GM21528 (cell line): ENCODE results near the gene MYO16.
A peak's percentile ranks its signal among the peaks of the same experiment; 100 is the strongest.

Source experiments
- ATAC-seq: cut with Tn5 transposase; IDR thresholded peaks from one replicate; pipeline ENCODE4 v1.9.1; 2021; ENCODE audit warnings: mild to moderate bottlenecking, moderate library complexity; ENCODE audit not compliant: unreplicated experiment, low FRiP score

Gene MYO16

GRCh38 chr13:109110159-109110558 is 480.7 kb downstream of the MYO16 start:
- no peak for ATAC-seq

DNA sequence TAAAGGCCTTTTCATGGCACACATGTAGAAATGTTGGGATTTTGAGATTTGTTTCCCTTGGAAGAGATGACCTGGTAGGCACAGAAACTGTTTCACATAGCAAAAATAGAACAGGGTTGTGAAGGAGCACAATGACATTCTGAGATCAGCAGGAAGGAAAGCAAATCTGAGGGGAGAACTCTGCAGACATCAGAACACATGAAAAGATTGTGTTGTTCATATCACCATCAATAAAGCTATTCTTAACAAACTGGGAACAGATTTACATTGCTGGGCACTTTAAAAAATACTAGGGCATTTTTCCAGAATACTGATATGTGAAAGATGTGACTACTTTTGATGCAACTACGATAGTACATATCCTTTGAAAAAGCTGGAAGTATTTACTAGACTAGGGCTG is 481.7 kb downstream of the MYO16 start:
- no peak for ATAC-seq

- ATAC-seq: no peak
Observed at GRCh38 chr13:109113427-109113826, 484.0 kb downstream of the MYO16 start.

GRCh38 chr13:109114162-109114561 is 484.8 kb downstream of the MYO16 start:
- no peak for ATAC-seq

DNA sequence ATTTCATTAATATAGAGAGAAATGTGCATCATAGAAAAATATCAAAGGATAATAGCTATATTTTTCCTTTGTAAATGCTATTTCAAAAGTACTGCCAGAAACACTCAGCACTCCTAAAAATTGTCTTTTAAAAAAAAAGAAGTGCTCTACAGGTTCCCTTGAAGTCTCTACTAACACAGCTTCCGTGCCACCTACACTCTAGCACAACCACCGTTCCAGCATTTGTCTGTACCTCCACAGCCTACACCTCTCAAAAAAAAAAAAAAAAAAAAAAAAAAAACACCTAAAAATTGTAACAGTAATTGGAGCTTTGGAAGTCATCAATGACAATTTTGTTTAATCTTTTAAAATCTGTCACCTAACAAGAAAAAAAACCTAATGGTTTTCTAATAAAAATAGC is 485.6 kb downstream of the MYO16 start:
- no peak for ATAC-seq

DNA sequence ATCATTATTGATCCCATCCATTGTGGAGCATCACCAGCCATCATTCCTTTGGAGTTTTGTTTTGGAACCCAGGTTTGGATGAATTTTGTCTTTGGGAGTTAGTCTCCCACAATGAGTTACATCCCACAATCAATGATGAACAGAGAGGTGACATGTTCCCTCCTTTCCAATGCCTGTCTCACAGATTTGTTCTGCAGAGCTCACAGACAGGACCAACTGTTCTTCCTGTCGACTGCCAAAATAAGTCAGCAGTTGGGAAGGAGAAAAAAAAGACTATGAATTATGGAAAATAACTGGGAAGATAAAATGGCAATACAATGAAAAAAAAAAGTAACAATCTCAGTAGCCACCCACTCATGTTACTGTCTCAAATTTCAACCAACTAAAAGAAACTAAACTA is 489.1 kb downstream of the MYO16 start:
- no peak for ATAC-seq

- ATAC-seq: no peak
Observed at GRCh38 chr13:109119896-109120295, 490.5 kb downstream of the MYO16 start.

- no peak for ATAC-seq
Observed at GRCh38 chr13:109121826-109122225, 492.4 kb downstream of the MYO16 start.

DNA sequence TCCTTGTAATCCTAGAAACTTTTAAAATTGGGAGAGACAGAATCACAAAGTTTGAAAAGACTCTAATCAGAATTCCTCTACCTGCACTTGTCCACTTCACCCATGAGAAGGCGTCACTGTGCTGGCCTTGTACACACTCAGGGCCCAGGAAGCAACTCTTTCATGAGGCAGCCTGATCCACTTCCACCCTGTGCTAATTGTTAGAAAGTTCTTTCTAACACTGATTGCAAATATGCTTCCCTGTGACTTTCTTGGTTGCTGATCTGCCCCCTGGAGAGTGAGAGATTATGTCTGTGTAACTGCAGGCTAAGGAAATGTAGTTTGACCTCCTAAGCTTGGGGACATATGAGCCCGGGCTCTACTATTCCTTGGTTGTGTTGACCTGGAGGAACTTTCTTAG is 494.6 kb downstream of the MYO16 start:
- no peak for ATAC-seq

GRCh38 chr13:109126178-109126577 is 496.8 kb downstream of the MYO16 start:
- ATAC-seq: no peak

DNA sequence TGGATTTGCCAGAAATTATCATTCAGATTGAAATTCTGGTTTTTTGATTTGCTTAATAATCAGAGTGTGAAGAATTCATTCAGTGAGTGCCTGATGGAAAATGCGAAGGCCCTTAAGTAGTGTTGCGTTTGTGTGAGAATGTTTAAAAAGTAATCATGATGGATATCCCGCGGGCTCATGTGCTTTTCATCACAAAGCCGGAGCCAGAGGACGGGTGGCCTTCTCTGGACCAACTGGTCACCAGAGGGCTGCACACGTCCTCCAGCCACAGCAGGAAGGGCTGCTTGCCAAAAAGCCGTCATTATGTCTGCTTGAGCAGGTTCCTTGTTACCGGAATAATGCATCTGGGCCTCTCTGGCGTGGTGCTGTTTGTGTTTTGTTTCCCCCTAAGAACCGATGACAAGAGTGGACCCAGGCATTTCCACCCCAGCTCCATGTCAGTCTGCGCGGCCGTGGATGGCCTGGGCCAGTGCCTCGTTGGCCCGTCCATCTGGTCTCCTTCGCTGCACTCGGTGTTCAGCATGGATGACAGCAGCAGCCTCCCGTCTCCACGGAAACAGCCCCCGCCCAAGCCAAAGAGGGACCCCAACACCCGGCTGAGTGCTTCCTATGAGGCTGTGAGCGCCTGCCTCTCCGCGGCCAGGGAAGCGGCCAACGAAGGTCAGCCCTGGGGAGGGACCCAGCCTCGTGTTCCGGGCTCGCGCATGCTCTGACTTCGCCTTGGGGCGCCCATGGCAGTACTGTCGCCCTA is 497.7 kb downstream of the MYO16 start:
- no peak for ATAC-seq

DNA sequence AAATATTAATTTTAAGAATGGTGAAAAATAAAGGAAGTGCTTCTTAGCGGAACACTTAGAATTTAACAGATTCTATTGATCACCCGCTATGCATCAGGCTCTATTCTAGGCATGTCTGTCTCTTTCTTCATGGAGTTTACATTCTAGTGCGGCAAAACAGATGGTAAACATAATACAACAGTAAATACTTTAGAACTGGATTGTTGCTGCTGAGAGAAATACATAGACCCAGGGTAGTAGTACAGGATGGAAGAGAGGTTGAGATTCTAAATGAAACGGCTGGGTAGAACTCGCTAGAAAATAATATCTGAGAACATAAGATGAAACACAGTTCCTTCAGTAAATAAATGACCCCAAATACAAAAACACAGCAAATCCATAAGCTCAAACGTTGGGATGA is 498.7 kb downstream of the MYO16 start:
- ATAC-seq: no peak

DNA sequence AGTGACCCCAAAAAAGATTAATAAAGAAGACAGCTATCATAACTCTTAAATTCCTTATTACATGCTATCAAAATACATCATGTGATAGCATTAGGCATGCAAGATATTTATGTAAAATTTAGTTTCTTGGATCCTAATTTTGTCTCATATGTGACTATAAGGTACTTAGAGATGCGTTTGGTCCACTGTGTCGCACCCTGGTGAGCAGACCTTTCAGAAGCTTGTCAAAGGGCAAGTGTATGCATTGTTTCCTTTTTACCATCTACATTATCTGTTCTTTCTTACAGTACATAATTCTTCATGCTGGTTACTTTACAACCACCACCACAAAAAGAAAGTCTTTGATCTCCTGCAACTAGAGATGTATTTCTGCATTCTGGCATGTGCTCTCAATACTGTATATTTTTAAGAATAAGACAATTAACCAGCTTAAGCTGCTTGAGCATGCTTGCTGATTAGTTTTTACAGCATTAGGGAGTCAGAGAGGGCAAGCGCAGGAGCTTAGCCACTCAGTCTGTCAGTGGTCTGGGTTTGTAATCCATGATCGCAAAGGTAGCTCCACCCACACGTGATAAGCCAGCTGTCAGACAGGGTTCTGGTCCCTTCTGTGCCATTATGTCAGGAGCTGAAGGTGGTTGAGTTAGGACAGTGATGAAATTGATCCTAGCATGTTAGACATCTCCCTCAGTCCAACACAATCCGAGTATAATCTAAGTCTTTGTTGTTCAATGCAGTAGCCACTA is 500.9 kb downstream of the MYO16 start:
- no peak for ATAC-seq

GRCh38 chr13:109131698-109132257 is 502.4 kb downstream of the MYO16 start:
- peak; percentile 97 for ATAC-seq

- ATAC-seq: no peak
Observed at GRCh38 chr13:109135018-109135417, 505.6 kb downstream of the MYO16 start.

- no peak for ATAC-seq
Observed at GRCh38 chr13:109136873-109137272, 507.5 kb downstream of the MYO16 start.

GRCh38 chr13:109139346-109139745 is 509.9 kb downstream of the MYO16 start:
- no peak for ATAC-seq

DNA sequence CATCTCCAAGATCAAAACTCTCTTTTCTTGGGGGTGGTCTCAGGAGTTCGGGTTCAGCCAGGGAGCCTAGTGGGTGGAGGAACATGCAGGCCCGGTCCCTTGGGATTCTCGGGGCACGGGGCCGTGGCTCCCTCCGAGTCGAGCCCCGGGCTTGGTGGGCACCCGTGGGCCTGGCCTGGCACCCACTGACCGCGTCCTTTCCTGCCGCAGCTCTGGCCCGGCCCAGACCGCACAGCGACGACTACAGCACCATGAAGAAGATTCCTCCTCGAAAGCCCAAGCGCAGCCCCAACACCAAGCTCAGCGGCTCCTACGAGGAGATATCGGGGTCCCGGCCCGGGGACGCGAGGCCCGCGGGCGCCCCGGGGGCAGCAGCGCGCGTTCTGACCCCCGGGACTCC is 510.6 kb downstream of the MYO16 start:
- ATAC-seq: no peak

DNA sequence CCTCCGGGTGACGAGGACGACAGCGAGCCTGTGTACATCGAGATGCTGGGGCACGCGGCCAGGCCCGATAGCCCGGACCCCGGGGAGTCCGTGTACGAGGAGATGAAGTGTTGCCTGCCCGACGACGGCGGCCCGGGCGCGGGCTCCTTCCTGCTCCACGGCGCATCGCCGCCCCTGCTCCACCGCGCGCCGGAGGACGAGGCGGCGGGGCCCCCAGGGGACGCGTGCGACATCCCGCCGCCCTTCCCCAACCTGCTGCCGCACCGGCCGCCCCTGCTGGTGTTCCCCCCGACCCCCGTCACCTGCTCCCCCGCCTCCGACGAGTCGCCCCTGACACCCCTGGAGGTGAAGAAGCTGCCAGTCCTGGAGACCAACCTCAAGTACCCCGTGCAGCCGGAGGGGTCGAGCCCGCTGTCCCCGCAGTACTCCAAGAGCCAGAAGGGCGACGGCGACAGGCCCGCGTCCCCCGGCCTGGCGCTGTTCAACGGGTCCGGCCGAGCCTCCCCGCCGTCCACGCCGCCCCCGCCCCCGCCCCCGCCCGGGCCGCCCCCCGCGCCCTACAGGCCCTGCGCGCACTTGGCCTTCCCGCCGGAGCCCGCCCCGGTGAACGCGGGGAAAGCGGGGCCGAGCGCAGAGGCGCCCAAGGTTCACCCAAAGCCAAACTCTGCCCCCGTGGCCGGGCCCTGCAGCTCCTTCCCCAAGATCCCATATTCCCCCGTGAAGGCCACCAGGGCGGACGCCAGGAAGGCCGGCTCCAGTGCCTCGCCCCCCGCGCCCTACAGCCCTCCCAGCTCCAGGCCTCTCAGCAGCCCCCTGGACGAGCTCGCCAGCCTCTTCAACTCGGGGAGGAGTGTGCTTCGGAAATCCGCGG is 511.3 kb downstream of the MYO16 start:
- ATAC-seq: no peak

- no peak for ATAC-seq
Observed at GRCh38 chr13:109141706-109142105, 512.3 kb downstream of the MYO16 start.
